ENCODE measurements around the gene CAPS.
"Not testable (repeated sequence)": the region's sequence is repeated elsewhere in the genome, so short reads cannot be mapped to it uniquely, and the experiment has no call there.

Gene CAPS

GRCh38 chr19:5913739-5914357 is at the start of gene CAPS:
TSS of gene CAPS (plus strand) at chr19:5914254. CDS start at chr19:5914407, 153 bp downstream.
- DNase-seq, result no peak

GRCh38 chr19:5864725-5865486 is 49.1 kb upstream of the CAPS start:
- no peak for DNase-seq

GRCh38 chr19:5865772-5866171 is 48.3 kb upstream of the CAPS start:
- DNase-seq, result no peak

- DNase-seq, result no peak
These were observed 46.6 kb upstream of the CAPS start for GRCh38 chr19:5867201-5868136.

- no peak for DNase-seq
These were observed 43.1 kb upstream of the CAPS start for GRCh38 chr19:5870986-5871394.

GRCh38 chr19:5873617-5874199 is 40.3 kb upstream of the CAPS start:
- no peak for DNase-seq

- not testable (repeated sequence) for DNase-seq
These were observed 39.6 kb upstream of the CAPS start for GRCh38 chr19:5874496-5874895.

GRCh38 chr19:5877427-5877826 is 36.6 kb upstream of the CAPS start:
- DNase-seq, result no peak

- no peak for DNase-seq
These were observed 36.2 kb upstream of the CAPS start for GRCh38 chr19:5877882-5878281.

- no peak for DNase-seq
These were observed 33.9 kb upstream of the CAPS start for GRCh38 chr19:5880196-5880595.

GRCh38 chr19:5880604-5881078 is 33.4 kb upstream of the CAPS start:
- DNase-seq, result no peak

GRCh38 chr19:5881543-5882299 is 32.3 kb upstream of the CAPS start:
- DNase-seq, result peak; percentile 32

- DNase-seq, result no peak
These were observed 31.6 kb upstream of the CAPS start for GRCh38 chr19:5882421-5882968.

GRCh38 chr19:5883157-5883873 is 30.7 kb upstream of the CAPS start:
- DNase-seq, result not testable (repeated sequence)

- DNase-seq, result not testable (repeated sequence)
These were observed 29.8 kb upstream of the CAPS start for GRCh38 chr19:5884065-5884811.

GRCh38 chr19:5889288-5889971 is 24.6 kb upstream of the CAPS start:
- no peak for DNase-seq

GRCh38 chr19:5890099-5890498 is 24.0 kb upstream of the CAPS start:
- no peak for DNase-seq

GRCh38 chr19:5891572-5891937 is 22.5 kb upstream of the CAPS start:
- DNase-seq, result no peak

GRCh38 chr19:5891938-5892771 is 21.9 kb upstream of the CAPS start:
- DNase-seq, result no peak

Measured in NCI-H2107 (cell line).